NCI-H460 (cell line): ENCODE data around the gene TNFRSF19. TPM values are rescaled to one million over a fixed set of nuclear protein-coding genes. Genes with fewer than 3 reads are reported as not detected.

Source experiments
- DNase-seq: peaks from one replicate; pipeline ENCODE4 v3.0.0-alpha.2; 2016; ENCODE audit warnings: low read depth; ENCODE audit errors: extremely low read depth
- total RNA-seq: library from RNA; depleted of rRNA; stranded (reverse); fragments of >200 nt; shearing (Covaris generic); gene quantifications from 2 replicates; pipeline ENCODE4 v1.2.3, GENCODE V29; 2014; rRNA removed

Gene TNFRSF19
- total RNA-seq, 1 experiment from 2014 or later: 31.3 TPM

GRCh38 chr13:23707674-23708073, 137.5 kb downstream of the TNFRSF19 start:
- DNase-seq: peak; percentile 24

GRCh38 chr13:23709536-23709935, 139.3 kb downstream of the TNFRSF19 start:
- no peak for DNase-seq

DNA sequence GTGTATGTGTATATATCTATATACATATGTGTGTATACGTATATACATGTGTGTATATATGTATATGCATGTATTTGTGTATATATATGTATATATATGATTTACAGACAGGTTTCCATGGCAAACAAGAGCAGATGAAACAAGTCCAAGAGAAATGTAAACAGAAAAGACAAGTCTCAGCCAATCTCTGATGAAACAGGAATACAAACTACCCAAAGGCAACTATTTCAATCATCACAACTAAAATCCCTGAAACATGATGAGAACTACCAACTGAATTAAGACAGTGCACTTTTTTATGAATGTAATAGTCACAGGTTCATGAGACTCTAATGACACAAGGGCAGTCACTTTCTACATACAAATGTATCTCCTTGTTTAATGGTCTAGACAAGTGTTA, 140.2 kb downstream of the TNFRSF19 start:
- no peak for DNase-seq

DNA sequence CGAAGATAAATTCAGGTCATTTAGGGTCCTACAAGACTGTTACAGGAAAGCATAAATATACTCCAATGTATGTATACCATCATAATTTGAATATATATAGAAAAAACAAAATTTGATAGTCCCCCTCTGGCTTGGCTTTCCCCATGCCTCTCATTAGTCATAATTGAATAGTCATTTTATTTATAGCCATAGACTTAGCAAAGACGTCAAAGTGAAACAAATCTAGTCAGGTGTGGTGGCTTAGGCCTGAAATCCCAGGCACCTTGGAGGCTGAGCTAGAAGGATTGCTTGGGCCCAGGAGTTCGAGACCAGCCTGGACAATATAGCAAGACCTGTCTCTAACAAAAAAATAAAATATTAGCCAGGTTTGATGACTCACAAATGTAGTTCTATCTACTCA, 141.1 kb downstream of the TNFRSF19 start:
- DNase-seq: no peak

GRCh38 chr13:23714672-23715071, 144.5 kb downstream of the TNFRSF19 start:
- no peak for DNase-seq

DNA sequence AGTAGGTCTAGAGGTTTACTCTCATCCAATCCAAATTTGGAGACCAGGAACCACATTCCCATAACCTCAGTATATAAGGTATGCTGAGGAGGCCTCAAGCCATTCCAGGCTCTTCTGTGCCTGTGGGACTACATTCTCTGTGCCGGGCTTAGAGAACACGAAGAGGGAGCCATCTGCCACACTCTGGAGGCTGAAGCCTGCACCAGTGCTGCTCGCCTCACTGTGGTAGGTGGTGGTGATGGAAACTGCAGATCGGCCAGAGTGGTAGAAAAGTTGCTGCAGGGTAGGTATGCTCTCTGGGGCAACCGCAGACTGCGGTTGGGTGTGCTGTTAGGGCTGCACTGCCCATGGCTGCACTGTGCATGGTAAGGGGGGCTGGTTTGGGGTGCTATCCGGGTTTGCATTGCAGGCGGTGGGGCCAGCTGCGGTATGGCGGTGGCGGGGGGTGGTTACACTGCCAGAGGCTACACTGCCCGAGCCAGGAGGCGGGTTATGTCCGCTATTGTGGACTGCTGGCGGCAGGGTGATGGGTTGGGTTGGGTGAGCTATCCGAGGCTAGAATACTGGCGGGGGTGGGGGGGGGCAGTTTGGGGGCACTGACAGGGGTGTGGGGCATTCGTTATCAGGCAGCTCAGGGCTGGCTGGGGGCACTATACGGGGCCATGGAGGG, 145.0 kb downstream of the TNFRSF19 start:
- DNase-seq: no peak

DNA sequence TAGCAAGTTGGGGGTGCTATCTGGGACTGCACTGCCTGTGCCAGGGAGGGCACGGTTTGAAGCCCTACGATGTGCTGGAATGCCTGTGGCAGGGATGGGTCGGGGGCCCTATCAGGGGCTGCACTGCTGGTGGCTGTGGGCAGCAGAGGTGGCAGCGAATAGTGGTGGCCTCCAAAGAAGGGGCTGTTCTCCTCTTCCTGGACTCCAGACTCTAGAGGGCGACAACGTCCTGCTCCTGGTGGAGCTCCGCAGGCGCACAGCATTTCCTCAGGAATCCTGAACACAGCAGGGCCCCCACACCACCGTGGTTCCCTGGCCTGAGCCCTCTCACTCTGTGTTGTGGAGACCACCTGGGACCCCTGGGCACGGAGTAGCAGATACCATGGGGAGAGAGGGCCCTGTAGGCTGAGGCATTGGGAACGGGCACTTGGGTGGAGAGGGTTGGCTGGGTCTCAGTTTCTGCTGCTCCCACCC, 145.6 kb downstream of the TNFRSF19 start:
- peak; percentile 12 for DNase-seq

GRCh38 chr13:23716401-23716800, 146.2 kb downstream of the TNFRSF19 start:
- DNase-seq: no peak

- no peak for DNase-seq
Observed at GRCh38 chr13:23718996-23719395, 148.8 kb downstream of the TNFRSF19 start.

DNA sequence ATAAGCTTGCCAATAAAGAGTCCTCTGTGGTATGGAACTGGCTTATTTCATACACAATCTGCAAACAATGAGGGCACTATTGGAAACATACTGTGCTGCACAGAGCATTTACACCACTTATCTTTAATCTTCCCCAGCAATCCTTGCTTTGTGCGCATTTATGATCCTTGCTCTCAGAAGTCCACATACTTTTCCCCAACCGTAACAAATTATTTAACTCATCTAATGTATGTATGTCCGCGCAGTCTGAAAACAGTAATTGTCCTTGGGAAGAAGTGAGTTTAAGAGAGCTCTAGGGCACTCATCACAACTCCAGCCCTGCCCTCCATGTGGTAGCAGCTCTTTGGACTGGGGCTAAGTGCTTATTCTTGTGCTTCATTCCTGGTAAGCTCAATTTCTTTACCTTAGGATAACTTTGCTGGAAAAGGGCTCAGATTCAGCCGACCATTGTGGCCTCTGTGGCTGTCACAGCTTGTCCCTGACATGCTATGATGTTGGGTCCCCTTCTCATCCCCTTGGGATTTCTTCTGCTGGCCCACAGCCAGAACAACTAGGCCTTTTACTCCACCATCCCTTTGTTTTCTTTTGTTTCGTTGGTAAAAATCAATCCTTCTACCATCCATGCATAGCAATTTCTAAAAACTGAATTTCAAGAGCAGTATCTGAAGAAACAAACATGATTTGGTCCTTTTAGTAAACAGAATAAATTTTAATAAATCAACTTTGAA, 152.7 kb downstream of the TNFRSF19 start:
- no peak for DNase-seq

GRCh38 chr13:23723471-23723870, 153.3 kb downstream of the TNFRSF19 start:
- no peak for DNase-seq

DNA sequence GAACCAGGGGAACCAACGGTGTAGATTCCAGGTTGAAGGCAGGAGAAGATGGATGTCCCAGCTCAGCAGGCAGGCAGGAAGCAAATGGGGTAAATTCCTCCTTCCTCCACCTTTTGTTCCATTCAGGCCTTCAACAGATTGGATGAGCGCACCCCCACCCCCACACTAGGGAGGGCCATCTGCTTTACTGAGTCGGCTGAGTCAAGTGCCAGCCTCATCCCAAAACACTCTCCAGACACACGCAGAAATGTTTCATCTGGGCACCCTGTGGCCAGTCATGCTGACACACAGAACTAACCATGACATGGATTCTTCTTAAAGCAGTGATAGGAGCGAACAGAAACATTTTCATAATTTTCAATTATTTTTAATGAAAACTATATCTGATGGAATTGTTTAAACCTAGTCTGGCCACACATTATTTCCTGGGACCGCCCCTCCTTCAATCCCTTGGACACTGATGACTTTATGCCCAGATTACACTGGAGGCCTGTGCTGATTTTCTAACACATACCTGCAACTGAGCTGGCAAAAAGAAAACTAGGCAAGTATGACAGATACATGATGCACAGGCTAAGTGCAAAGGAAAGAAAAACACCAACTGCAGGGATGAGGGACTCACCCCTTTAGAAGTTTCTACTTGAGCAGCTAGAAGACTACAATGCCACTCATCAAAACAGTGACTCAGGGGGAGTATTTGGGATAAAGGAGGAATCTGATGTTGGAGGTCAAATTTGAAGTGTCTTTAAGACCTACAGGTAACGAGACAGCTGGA, 154.2 kb downstream of the TNFRSF19 start:
- DNase-seq: no peak

Other genes starting within 250 kb of the TNFRSF19 start
- gene SACS, start 136.7 kb upstream of the TNFRSF19 start, total RNA-seq: 30.1 and 35.7 TPM in 2 replicates